Measurements from ENCODE around the gene ZNF717.

Gene ZNF717

GRCh38 chr3:75692061-75692460 lies 93.3 kb downstream of the ZNF717 start:
- no peak overlapping the region for H3K4me2 ChIP-seq (ENCODE audit: low read depth, low read length)
- H3K4me1 ChIP-seq (ENCODE audit: low read length), result no peaks in the 10 kb centered on the region
- DNase-seq, result no peak
- H3K27me3 ChIP-seq (replicated peaks; ENCODE audit: insufficient read depth, low read length), result no peaks in the 10 kb centered on the region
- no peaks in the 10 kb centered on the region for H3K79me2 ChIP-seq (ENCODE audit: low read length)
- no peaks in the 10 kb centered on the region for H3K9me2 ChIP-seq (replicated peaks; ENCODE audit: insufficient read depth, low read length)
- no peak overlapping the region for H3K9ac ChIP-seq (ENCODE audit: low read length)
- H4K20me1 ChIP-seq (ENCODE audit: insufficient read depth, low read length), result no peaks in the 10 kb centered on the region
- no peak overlapping the region for H2AFZ ChIP-seq (ENCODE audit: low read length)
- H3F3A ChIP-seq (ENCODE audit: insufficient read depth, low read length), result no peaks in the 10 kb centered on the region
- no peak overlapping the region for H3K27ac ChIP-seq (ENCODE audit: low read length)
- no peaks in the 10 kb centered on the region for H3K9me3 ChIP-seq (replicated peaks; ENCODE audit: insufficient read depth, low read length)
- no peaks in the 10 kb centered on the region for H3K36me3 ChIP-seq (replicated peaks; ENCODE audit: insufficient read depth, low read length)
- no peak overlapping the region for H3K4me3 ChIP-seq (ENCODE audit: low read length)
- TF ChIP-seq CTCF (IDR thresholded peaks at IDR 0.05; ENCODE audit: low read length) (no peak), EZH2phosphoT487 (IDR thresholded peaks at IDR 0.05; ENCODE audit: low read length) (no peak), EZH2 (optimal IDR thresholded peaks at IDR 0.05; ENCODE audit: low read depth, low read length) (no peak)

- Histone ChIP-seq H2AFZ (ENCODE audit: low read length) (no peak overlapping the region), H3K9me2 (replicated peaks; ENCODE audit: insufficient read depth, low read length) (no peaks in the 10 kb centered on the region), H3K9me3 (replicated peaks; ENCODE audit: insufficient read depth, low read length) (no peaks in the 10 kb centered on the region), H3K4me1 (ENCODE audit: low read length) (no peaks in the 10 kb centered on the region), H3K27me3 (replicated peaks; ENCODE audit: insufficient read depth, low read length) (no peaks in the 10 kb centered on the region), H3K4me2 (ENCODE audit: low read depth, low read length) (no peak overlapping the region), H3K9ac (ENCODE audit: low read length) (no peak overlapping the region), H3K27ac (ENCODE audit: low read length) (no peak overlapping the region), H4K20me1 (ENCODE audit: insufficient read depth, low read length) (no peaks in the 10 kb centered on the region), H3K79me2 (ENCODE audit: low read length) (no peaks in the 10 kb centered on the region), H3K4me3 (ENCODE audit: low read length) (no peak overlapping the region), H3F3A (ENCODE audit: insufficient read depth, low read length) (no peaks in the 10 kb centered on the region), H3K36me3 (replicated peaks; ENCODE audit: insufficient read depth, low read length) (no peaks in the 10 kb centered on the region)
- TF ChIP-seq EZH2phosphoT487 (IDR thresholded peaks at IDR 0.05; ENCODE audit: low read length) (no peak), CTCF (IDR thresholded peaks at IDR 0.05; ENCODE audit: low read length) (no peak), EZH2 (optimal IDR thresholded peaks at IDR 0.05; ENCODE audit: low read depth, low read length) (no peak)
- DNase-seq, result no peak
Observed at GRCh38 chr3:75687323-75687722, 98.0 kb downstream of the ZNF717 start.

All from MM.1S (cell line).